ENCODE data around the gene ZSWIM6.

The ZSWIM6 gene

DNA sequence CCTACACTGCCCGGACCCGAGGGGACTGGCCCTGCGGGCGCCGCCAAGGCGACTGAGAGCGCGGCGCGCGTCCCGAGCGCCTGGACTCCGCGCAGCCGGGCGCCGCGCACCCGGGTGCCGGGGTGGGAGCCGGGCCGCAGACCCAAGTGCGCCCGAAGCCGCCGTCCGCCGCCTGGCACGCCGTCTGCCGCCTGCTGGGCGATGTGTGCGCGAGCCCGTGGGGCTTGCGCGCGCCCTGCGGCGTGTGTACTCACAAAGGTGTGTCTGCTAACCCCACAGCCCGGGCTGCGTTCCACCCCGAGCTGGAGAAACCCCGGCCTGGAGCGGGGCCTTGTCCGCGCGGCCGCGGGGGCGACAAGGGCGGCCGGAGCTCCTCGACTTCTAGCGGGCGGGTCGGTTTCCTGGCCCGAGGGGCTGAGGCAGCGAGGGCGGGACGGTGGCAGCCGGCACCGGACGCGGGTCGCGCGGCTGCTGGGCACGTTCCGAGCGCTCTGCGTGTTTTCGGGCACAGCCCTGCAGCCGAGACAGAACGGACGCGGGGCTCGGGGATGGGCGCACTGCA lies 1.1 kb upstream of the ZSWIM6 start:
- H3K27ac ChIP-seq = peak overlapping the region; percentile 71
- TF ChIP-seq ZFX (IDR thresholded peaks at IDR 0.05; ENCODE audit: borderline replicate concordance) = no peak
- TF ChIP-seq, protein P1, sequence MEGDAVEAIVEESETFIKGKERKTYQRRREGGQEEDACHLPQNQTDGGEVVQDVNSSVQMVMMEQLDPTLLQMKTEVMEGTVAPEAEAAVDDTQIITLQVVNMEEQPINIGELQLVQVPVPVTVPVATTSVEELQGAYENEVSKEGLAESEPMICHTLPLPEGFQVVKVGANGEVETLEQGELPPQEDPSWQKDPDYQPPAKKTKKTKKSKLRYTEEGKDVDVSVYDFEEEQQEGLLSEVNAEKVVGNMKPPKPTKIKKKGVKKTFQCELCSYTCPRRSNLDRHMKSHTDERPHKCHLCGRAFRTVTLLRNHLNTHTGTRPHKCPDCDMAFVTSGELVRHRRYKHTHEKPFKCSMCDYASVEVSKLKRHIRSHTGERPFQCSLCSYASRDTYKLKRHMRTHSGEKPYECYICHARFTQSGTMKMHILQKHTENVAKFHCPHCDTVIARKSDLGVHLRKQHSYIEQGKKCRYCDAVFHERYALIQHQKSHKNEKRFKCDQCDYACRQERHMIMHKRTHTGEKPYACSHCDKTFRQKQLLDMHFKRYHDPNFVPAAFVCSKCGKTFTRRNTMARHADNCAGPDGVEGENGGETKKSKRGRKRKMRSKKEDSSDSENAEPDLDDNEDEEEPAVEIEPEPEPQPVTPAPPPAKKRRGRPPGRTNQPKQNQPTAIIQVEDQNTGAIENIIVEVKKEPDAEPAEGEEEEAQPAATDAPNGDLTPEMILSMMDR (IDR thresholded peaks at IDR 0.05) = peak; percentile 57

DNA sequence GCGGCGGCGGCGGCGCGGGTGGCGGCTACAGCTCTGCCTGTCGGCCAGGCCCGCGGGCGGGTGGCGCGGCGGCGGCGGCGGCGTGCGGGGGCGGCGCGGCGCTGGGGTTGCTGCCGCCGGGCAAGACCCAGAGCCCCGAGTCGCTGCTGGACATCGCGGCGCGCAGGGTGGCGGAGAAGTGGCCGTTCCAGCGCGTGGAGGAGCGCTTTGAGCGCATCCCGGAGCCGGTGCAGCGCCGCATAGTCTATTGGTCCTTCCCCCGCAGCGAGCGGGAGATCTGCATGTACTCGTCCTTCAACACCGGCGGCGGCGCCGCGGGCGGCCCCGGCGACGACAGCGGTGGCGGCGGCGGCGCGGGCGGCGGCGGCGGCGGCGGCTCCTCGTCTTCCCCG lies 296 bp downstream of the ZSWIM6 start:
- peak overlapping the region; percentile 71 for H3K27ac ChIP-seq

DNA sequence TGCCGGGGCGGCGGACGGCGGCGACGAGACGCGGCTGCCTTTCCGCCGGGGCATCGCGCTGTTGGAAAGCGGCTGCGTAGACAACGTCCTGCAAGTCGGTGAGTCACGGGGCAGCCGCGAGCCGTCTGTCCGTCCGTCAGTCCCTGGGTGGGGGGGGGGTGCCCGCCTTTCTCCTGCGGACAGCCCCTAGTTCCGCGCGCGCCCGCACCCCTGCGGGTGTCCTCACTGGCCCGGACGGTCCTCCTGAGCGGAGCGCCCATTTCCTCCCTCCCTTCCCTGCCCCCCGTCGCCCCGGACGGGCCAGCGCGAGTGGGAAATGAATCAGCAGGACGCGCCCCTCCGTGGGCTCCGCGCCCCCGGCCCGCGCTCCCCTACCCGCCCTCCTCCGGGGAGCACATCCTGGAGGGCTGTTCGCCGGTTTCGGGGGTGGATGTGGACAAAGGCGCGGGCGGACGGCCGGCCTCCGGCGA lies 828 bp downstream of the ZSWIM6 start:
- TF ChIP-seq, protein P1 (IDR thresholded peaks at IDR 0.05) = no peak
- TF ChIP-seq ZFX (IDR thresholded peaks at IDR 0.05; ENCODE audit: borderline replicate concordance) = no peak
- no peak overlapping the region for H3K27ac ChIP-seq

More for the DNA sequence above, 296 bp downstream of the ZSWIM6 start:
- no peak for TF ChIP-seq ZFX (IDR thresholded peaks at IDR 0.05; ENCODE audit: borderline replicate concordance)
- TF ChIP-seq, protein P1 (IDR thresholded peaks at IDR 0.05) = no peak

DNA sequence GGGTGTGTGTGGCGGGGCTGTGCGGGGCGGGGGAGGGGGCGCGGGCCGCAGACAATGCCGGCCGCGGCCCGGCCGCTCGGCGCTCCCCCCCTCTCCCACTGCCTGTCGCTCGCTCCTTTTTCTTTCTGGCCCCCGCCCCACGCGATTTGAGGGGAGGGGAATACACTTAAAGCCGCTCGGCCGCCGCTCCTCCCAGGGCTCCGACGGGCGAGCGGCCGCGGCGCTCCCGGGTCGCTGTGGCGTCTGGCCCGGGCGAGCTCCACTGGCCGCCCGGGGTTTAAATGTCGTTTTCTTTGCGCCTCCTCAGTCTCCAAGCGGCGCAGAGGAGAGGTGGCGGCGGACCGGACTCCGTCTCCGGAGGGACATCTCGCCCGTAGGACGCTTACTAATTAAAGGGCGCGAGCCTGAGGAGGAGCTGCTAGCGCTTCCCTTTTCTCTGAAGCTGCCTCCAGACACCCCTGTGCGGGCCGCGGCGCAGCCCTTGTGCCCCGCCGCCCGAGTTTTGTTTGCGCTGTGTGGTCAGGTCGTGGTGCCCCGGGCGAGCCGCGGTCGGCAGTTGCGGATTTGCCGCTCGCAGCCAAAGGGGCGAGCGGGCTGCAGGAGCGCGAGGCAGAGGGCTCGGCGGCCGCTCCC lies 1.4 kb downstream of the ZSWIM6 start:
- no peak overlapping the region for H3K27ac ChIP-seq
- TF ChIP-seq, protein P1 (IDR thresholded peaks at IDR 0.05) = no peak
- no peak for TF ChIP-seq ZFX (IDR thresholded peaks at IDR 0.05; ENCODE audit: borderline replicate concordance)

DNA sequence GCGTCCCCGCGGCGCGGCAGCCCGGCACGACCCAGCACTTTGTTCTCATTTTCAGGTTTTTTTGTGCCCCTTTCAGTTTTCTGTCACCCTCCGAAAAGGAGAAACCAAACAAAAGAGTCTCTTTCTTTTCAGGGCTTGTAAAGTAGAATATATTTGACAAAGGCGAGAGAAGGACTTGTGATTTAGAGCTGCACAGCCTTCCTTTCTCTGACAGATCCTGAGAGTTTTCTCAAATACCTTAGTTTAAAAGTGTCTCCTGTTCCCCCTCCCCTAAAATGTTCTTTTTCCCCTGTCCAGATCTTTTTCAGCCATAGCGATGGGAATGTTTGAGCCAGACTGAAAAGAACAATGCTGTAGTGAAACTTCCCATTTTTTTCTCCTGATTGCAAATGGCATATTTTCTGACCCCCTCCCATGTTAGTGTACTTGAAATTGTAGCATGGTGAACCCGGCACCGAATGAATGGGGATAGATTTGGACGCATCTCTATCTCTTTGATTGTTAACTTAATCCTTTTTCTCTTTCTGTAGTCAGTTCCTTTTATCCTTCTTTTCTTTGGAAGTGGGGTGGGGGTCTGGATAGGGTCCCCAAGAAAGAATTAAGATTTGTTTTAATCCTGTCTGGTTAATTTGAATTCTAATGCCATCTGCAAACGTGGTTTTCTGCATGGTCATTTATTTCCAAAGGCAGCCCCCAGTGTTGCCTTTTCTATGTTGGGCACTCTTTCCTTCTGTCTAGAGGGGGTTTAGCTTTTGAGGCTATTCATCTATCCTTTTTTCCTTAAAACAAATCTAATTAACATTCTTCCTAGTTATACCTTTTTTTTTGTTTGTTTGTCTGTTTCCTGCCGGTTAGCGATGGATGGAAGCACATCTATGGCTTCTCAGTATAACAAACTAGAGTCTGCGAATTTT lies 2.2 kb downstream of the ZSWIM6 start:
- no peak overlapping the region for H3K27ac ChIP-seq
- TF ChIP-seq, protein P1 (IDR thresholded peaks at IDR 0.05) = no peak
- TF ChIP-seq ZFX (IDR thresholded peaks at IDR 0.05; ENCODE audit: borderline replicate concordance) = no peak

DNA sequence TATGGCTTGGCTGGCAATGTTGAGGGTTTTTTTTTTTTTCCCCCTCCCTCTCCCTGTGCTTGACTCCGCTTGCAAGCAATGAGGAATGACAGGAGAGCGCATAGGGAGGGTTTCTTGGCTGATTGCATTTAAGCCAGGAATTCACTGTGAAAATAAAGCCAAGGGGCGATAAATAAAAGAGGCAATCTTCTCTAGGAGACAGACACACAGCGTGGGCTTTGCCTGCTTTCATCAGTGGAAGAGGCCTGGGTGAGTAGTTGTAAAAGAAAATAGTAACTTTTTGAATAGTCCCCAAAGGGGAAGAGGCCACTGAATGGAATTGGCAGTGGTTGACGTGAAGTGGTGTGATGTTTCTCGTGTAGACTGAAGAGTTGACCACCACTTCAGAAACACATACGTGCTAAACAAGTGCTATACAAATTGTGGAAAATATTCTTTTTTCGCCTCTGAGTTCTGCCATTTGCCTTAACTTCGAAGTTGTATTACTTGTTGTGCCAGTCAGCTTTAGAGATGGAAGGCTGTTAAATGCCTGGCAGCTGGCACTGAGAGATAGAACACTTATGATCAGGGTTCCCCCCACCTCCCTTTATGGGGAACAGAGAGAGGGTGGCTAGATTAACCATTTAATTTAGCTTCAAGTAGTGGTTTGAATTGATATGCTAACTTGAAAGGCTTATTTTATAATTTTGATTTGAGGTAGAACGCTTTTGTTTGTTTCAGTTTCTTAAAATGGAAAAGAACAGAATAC lies 3.0 kb downstream of the ZSWIM6 start:
- no peak overlapping the region for H3K27ac ChIP-seq
- TF ChIP-seq ZFX (IDR thresholded peaks at IDR 0.05; ENCODE audit: borderline replicate concordance) = no peak
- TF ChIP-seq, protein P1 (IDR thresholded peaks at IDR 0.05) = no peak

Measured in 22Rv1 (cell line).